HCT116 (cell line): Measurements from ENCODE around the gene NSD2.

Experiments
- CTCF ChIP-seq, 3 experiments: fragments of 200-600 bp in 1 of 3; sonication (generic) in 1 of 3; IDR thresholded peaks in 2 of 3; conservative IDR thresholded peaks in 1 of 3; 2 replicates each; pipeline ENCODE4 v1.5.1; 2012 to 2017; ENCODE audit warnings: low read depth in 2 of 3, low read length in 2 of 3, antibody characterized with exemption in 1 of 3, borderline replicate concordance in 1 of 3, control low read depth in 1 of 3, mild to moderate bottlenecking in 1 of 3, mixed read lengths in 1 of 3, mixed run types in 1 of 3, moderate library complexity in 1 of 3; ENCODE audit not compliant: insufficient read depth in 1 of 3
- POLR2A ChIP-seq: IDR thresholded peaks from 2 replicates; pipeline ENCODE4 v1.7.0; 2011; ENCODE audit warnings: borderline replicate concordance; ENCODE audit not compliant: insufficient read depth, insufficient read length; ENCODE audit errors: extremely low read depth
- TF ChIP-seq, protein P1 (sequence below): IDR thresholded peaks from 2 replicates; pipeline ENCODE4 v1.6.1; 2012

DNA sequence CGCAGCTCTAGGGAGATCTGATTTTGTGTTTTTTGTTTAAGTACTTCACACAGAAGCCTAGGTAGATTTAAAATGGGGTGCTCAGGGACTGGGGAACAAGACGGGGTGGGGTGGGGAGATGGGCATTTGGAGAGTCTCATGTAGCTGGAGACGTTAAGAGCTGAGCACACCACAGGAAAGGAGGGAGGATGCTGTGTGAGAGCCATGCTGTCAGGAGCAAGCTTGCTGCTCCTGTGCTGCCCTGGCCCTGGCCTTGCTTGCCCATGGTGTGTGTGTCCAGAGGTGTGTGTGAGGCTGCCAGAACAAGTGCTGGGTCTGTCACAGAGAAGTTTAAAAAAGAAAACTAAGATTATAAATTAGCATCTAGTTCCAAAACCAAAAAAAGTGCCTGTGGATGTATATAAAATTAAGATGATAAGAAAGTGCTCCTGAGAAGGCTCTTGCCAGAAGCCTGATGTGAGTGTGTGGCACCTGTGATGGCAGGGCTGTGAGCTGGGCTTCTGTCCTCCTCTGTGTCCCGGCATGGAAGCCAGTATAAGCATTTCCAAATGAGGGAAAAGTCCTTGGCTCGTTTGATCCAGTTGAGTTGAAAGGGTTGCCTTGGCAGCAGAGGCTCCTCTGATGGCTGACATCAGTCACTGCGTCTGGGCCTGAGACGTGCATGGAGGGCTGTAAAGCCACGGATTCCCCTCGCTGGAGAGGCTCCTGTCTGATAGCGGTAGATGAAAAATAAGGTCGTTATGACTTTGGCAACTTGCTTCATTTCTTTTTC lies 74.1 kb downstream of the NSD2 start:
- TF ChIP-seq POLR2A: no peak
- no peak for TF ChIP-seq CTCF (IDR thresholded peaks at IDR 0.05 in 2 of 3, conservative IDR thresholded peaks at IDR 0.05 in 1 of 3; ENCODE audit: borderline replicate concordance in 1 of 3, insufficient read depth in 1 of 3, low read depth in 2 of 3, low read length in 2 of 3)
- TF ChIP-seq, protein P1, sequence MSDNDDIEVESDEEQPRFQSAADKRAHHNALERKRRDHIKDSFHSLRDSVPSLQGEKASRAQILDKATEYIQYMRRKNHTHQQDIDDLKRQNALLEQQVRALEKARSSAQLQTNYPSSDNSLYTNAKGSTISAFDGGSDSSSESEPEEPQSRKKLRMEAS: no peak
